Mesenchymal stem cell (in vitro differentiated cells and primary cell): ENCODE measurements around the gene AKT1.

ENCODE experiments used
- DNase-seq: peaks from one replicate; pipeline ENCODE4 v3.0.0-alpha.2; 2013
- H2AFZ ChIP-seq: one replicate; pipeline ENCODE4 v1.6.1; 2013; ENCODE audit warnings: low read depth, mild to moderate bottlenecking, control low read depth, inconsistent platforms, low read length, moderate library complexity
- H2AK5ac ChIP-seq: 2 replicates; pipeline ENCODE4 v1.6.1; 2013; ENCODE audit warnings: low read length, moderate library complexity, mild to moderate bottlenecking, inconsistent platforms; ENCODE audit not compliant: severe bottlenecking
- H2BK120ac ChIP-seq: one replicate; pipeline ENCODE4 v1.6.1; 2013; ENCODE audit warnings: low read depth, mild to moderate bottlenecking, inconsistent platforms, low read length, moderate library complexity
- H2BK12ac ChIP-seq, 2 experiments: one replicate each; pipeline ENCODE4 v1.6.1; 2013; ENCODE audit warnings: inconsistent platforms in 2 of 2, low read length in 2 of 2, mild to moderate bottlenecking in 2 of 2, moderate library complexity in 2 of 2, control low read depth in 1 of 2
- H2BK15ac ChIP-seq: one replicate; pipeline ENCODE4 v1.6.1; 2013; ENCODE audit warnings: mild to moderate bottlenecking, low read depth, inconsistent platforms; ENCODE audit not compliant: poor library complexity, severe bottlenecking
- H2BK5ac ChIP-seq: 2 replicates; pipeline ENCODE4 v1.6.1; 2013; ENCODE audit warnings: low read depth, mild to moderate bottlenecking, low read length, control low read depth, inconsistent platforms; ENCODE audit not compliant: poor library complexity, severe bottlenecking
- H3K14ac ChIP-seq, 2 experiments: one replicate each; pipeline ENCODE4 v1.6.1; 2013; ENCODE audit warnings: inconsistent platforms in 2 of 2, low read length in 2 of 2, control low read depth in 1 of 2, mild to moderate bottlenecking in 1 of 2, moderate library complexity in 1 of 2
- H3K18ac ChIP-seq, 2 experiments: one replicate each; pipeline ENCODE4 v1.6.1; 2013; ENCODE audit warnings: inconsistent platforms in 2 of 2, low read length in 2 of 2, control low read depth in 1 of 2, low read depth in 1 of 2, mild to moderate bottlenecking in 1 of 2
- H3K23ac ChIP-seq, 2 experiments: one replicate each; pipeline ENCODE4 v1.6.1; 2013; ENCODE audit warnings: inconsistent platforms in 2 of 2, low read length in 2 of 2, mild to moderate bottlenecking in 2 of 2, moderate library complexity in 2 of 2, control low read depth in 1 of 2
- H3K27ac ChIP-seq: 2 replicates; pipeline ENCODE4 v1.5.1; 2013; ENCODE audit warnings: mild to moderate bottlenecking, moderate library complexity, low read length, control low read depth, inconsistent platforms; ENCODE audit not compliant: poor library complexity, severe bottlenecking
- H3K27me3 ChIP-seq, 2 experiments: 2 replicates each; pipeline versions ENCODE4 v1.6.1 to v1.7.0; 2013; ENCODE audit warnings: low read length in 2 of 2, mild to moderate bottlenecking in 2 of 2, moderate library complexity in 2 of 2, control low read depth in 1 of 2, inconsistent platforms in 1 of 2; ENCODE audit not compliant: control insufficient read depth in 1 of 2, insufficient read depth in 1 of 2
- H3K36me3 ChIP-seq, 2 experiments: 2 replicates each; pipeline versions ENCODE4 v1.6.1 to v1.7.0; 2013; ENCODE audit warnings: low read length in 2 of 2, control low read depth in 1 of 2, inconsistent platforms in 1 of 2, low read depth in 1 of 2, mild to moderate bottlenecking in 1 of 2; ENCODE audit not compliant: insufficient read depth in 2 of 2, control insufficient read depth in 1 of 2
- H3K4ac ChIP-seq, 2 experiments: one replicate each; pipeline ENCODE4 v1.6.1; 2013; ENCODE audit warnings: inconsistent platforms in 2 of 2, low read length in 2 of 2, mild to moderate bottlenecking in 2 of 2, moderate library complexity in 2 of 2, control low read depth in 1 of 2, low read depth in 1 of 2
- H3K4me1 ChIP-seq: 2 replicates; pipeline ENCODE4 v1.6.1; 2013; ENCODE audit warnings: low read depth, low read length, control low read depth; ENCODE audit not compliant: control insufficient read depth, insufficient read depth
- H3K4me2 ChIP-seq: 2 replicates; pipeline ENCODE4 v1.6.1; 2013; ENCODE audit warnings: low read length, mild to moderate bottlenecking, inconsistent platforms; ENCODE audit not compliant: poor library complexity, severe bottlenecking
- H3K4me3 ChIP-seq, 2 experiments: 2 replicates each; pipeline versions ENCODE4 v1.5.1 to v1.7.0; 2013; ENCODE audit warnings: low read length in 2 of 2, mild to moderate bottlenecking in 2 of 2, control low read depth in 1 of 2, low read depth in 1 of 2; ENCODE audit not compliant: insufficient read depth in 1 of 2
- H3K79me1 ChIP-seq: replicated peaks from 2 replicates; pipeline ENCODE4 v1.6.1; 2013; ENCODE audit warnings: mild to moderate bottlenecking, control low read depth, low read length, inconsistent platforms; ENCODE audit not compliant: poor library complexity, severe bottlenecking
- H3K9ac ChIP-seq: 2 replicates; pipeline ENCODE4 v1.7.0; 2013; ENCODE audit warnings: mild to moderate bottlenecking, low read length, moderate library complexity
- H3K9me3 ChIP-seq: 2 replicates; pipeline ENCODE4 v1.7.0; 2013; ENCODE audit warnings: mild to moderate bottlenecking, low read length; ENCODE audit not compliant: control insufficient read depth
- H4K8ac ChIP-seq: one replicate; pipeline ENCODE4 v1.6.1; 2013; ENCODE audit warnings: inconsistent platforms, mild to moderate bottlenecking, low read length, moderate library complexity
- H4K91ac ChIP-seq: one replicate; pipeline ENCODE4 v1.6.1; 2013; ENCODE audit warnings: mild to moderate bottlenecking, low read length, inconsistent platforms
- WGBS: methylation state at CpG from one replicate; pipeline ENCODE4 v1.1.7; 2013; ENCODE audit warnings: mixed read lengths; 5-methylcytosine and 5-hydroxymethylcytosine counted together

AKT1 gene

GRCh38 chr14:104734051-104734587 lies 61.4 kb downstream of the AKT1 start:
- Histone ChIP-seq H2AK5ac (no peak overlapping the region), H3K14ac (peak overlapping the region in 1 of 2 experiments; percentile 53), H3K4me3 (no peak overlapping the region), H3K4ac (peak overlapping the region; percentile 56 to 84), H3K27me3 (peaks cover 7 to 11% of the 10 kb centered on the region in 2 experiments), H3K9ac (no peak overlapping the region), H2BK12ac (peak overlapping the region; percentile 14 to 90), H2AFZ (no peak overlapping the region), H4K8ac (peak overlapping the region; percentile 52), H3K4me1 (peaks cover 12% of the 10 kb centered on the region), H4K91ac (peak overlapping the region; percentile 85), H2BK5ac (no peak overlapping the region), H3K27ac (no peak overlapping the region), H3K23ac (no peak overlapping the region), H3K18ac (peak overlapping the region; percentile 27 to 49), H3K4me2 (no peak overlapping the region), H3K79me1 (no peaks in the 10 kb centered on the region), H2BK15ac (peak overlapping the region; percentile 54), H3K36me3 (no peaks in the 10 kb centered on the region), H3K9me3 (no peaks in the 10 kb centered on the region), H2BK120ac (peak overlapping the region; percentile 77)
- WGBS: 79% methylated on average over 6 of the region's 6 CpGs
- DNase-seq: no peak

DNA sequence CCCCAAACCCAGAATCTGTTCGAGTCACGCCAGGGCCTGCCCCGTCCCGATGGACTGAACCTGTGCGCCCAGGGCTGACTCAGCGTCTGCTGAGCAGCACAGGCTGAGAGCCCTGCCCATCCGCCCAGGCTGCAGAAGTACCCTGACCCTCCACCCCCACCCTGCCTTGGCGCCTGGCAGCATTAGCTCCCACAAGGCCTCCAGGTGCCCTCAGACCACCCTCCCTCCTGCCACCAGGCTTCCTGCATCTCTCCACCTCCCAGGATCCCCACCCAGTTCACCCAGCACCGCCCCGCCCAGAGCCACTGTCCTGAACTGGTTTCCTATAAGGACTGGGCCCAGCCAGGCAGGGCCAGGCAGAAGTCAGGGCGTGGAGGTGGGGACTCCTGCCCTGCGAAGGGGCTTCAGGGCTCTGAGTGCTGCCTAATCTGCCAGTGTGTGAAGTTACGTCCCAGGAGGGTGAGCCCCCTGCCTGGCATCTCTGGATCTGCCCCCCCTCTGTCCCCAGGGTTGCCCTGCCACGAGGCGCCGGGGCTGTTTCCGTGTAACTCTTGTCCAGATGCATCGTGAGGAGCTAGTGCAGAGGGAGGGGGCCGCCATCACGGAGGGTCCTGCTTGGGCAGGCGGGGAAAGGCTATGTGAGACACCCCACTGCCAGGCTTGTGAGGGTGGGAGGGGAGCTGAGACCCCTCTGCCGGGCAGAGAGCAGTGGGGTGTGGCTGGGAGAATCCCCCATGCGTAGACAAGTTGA lies 62.4 kb downstream of the AKT1 start:
- Histone ChIP-seq H4K8ac (no peak overlapping the region), H3K4me1 (peaks cover 12% of the 10 kb centered on the region), H2AK5ac (no peak overlapping the region), H3K9ac (no peak overlapping the region), H3K23ac (no peak overlapping the region), H2BK15ac (peak overlapping the region; percentile 21), H3K27ac (no peak overlapping the region), H3K14ac (peak overlapping the region in 1 of 2 experiments; percentile 57), H3K27me3 (peaks cover 4 to 10% of the 10 kb centered on the region in 2 experiments), H3K4me2 (no peak overlapping the region), H3K36me3 (no peaks in the 10 kb centered on the region), H3K4ac (no peak overlapping the region), H3K79me1 (no peaks in the 10 kb centered on the region), H2AFZ (no peak overlapping the region), H2BK12ac (peak overlapping the region in 1 of 2 experiments; percentile 56), H4K91ac (peak overlapping the region; percentile 53), H3K9me3 (no peaks in the 10 kb centered on the region), H3K18ac (peak overlapping the region in 1 of 2 experiments; percentile 64), H2BK5ac (no peak overlapping the region), H2BK120ac (no peak overlapping the region), H3K4me3 (no peak overlapping the region)
- 91% methylated on average over 23 of the region's 23 CpGs for WGBS
- DNase-seq: no peak

DNA sequence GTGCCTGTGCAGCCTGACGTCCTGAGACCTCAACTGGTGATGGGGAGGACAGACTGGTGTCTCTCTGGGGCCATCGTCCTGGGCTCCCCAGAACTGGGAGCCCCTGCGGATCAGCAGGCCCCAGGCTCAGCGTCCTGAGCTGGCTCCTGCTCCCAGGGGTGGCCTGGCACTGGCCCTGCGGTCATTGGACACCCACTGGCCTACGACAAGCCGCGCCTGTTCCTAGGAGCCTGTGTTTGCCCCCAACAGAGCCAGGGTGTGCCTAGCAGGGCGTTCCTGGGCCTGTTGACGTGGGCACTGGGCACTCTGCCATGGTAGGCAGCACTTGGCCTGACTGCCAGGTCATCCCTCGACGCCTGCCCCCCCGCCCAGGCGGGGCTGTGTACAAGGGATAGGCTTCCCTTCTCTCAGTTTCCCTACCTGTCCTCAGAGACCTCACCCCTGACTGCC lies 63.2 kb downstream of the AKT1 start:
- Histone ChIP-seq H4K91ac (peak overlapping the region; percentile 41), H2BK12ac (peak overlapping the region in 1 of 2 experiments; percentile 55), H3K4me1 (peaks cover 12% of the 10 kb centered on the region), H3K9me3 (no peaks in the 10 kb centered on the region), H4K8ac (no peak overlapping the region), H2BK15ac (no peak overlapping the region), H3K4ac (peak overlapping the region in 1 of 2 experiments; percentile 70), H3K14ac (no peak overlapping the region), H3K27ac (no peak overlapping the region), H2BK5ac (no peak overlapping the region), H2AK5ac (no peak overlapping the region), H3K36me3 (no peaks in the 10 kb centered on the region), H3K79me1 (no peaks in the 10 kb centered on the region), H3K23ac (no peak overlapping the region), H3K4me3 (no peak overlapping the region), H2BK120ac (peak overlapping the region; percentile 36), H3K18ac (peak overlapping the region; percentile 9 to 25), H3K4me2 (no peak overlapping the region), H3K9ac (no peak overlapping the region), H2AFZ (no peak overlapping the region), H3K27me3 (peaks cover 12 to 15% of the 10 kb centered on the region in 2 experiments)
- WGBS: 91% methylated on average over 14 of the region's 14 CpGs
- no peak for DNase-seq
